NCI-H1930 (cell line): ENCODE measurements around the gene KCNK10.

ENCODE experiments used
- DNase-seq, 2 experiments: peaks; one replicate each; lab custom pipeline; 2025; lab: John Stamatoyannopoulos, UW

The KCNK10 gene

GRCh38 chr14:88321692-88322503 is 1.2 kb downstream of the KCNK10 start:
- no peak for DNase-seq

GRCh38 chr14:88318406-88318805 is 4.7 kb downstream of the KCNK10 start:
- no peak for DNase-seq

- no peak for DNase-seq
Observed at GRCh38 chr14:88316521-88316920, 6.5 kb downstream of the KCNK10 start.

- DNase-seq = no peak
Observed at GRCh38 chr14:88312257-88312656, 10.8 kb downstream of the KCNK10 start.

- DNase-seq = no peak
Observed at GRCh38 chr14:88311780-88312179, 11.3 kb downstream of the KCNK10 start.

- no peak for DNase-seq
Observed at GRCh38 chr14:88310449-88310848, 12.6 kb downstream of the KCNK10 start.

GRCh38 chr14:88310021-88310420 is 13.0 kb downstream of the KCNK10 start:
- DNase-seq = no peak

GRCh38 chr14:88305528-88306322 is 17.3 kb downstream of the KCNK10 start:
- DNase-seq = no peak

GRCh38 chr14:88303041-88303440 is 20.0 kb downstream of the KCNK10 start:
- no peak for DNase-seq

- no peak for DNase-seq
Observed at GRCh38 chr14:88301381-88301780, 21.7 kb downstream of the KCNK10 start.

GRCh38 chr14:88300817-88301216 is 22.3 kb downstream of the KCNK10 start:
- DNase-seq = no peak

GRCh38 chr14:88299865-88300530 is 23.1 kb downstream of the KCNK10 start:
- DNase-seq = no peak

GRCh38 chr14:88297306-88297705 is 25.8 kb downstream of the KCNK10 start:
- DNase-seq = no peak

GRCh38 chr14:88296351-88296750 is 26.7 kb downstream of the KCNK10 start:
- DNase-seq = no peak

GRCh38 chr14:88289996-88290395 is 33.1 kb downstream of the KCNK10 start:
- DNase-seq = no peak

GRCh38 chr14:88289234-88289633 is 33.8 kb downstream of the KCNK10 start:
- peak in 1 of 2 experiments; percentile 56 for DNase-seq

GRCh38 chr14:88286309-88286708 is 36.8 kb downstream of the KCNK10 start:
- DNase-seq = no peak

- DNase-seq = no peak
Observed at GRCh38 chr14:88281447-88281846, 41.6 kb downstream of the KCNK10 start.

- DNase-seq = no peak
Observed at GRCh38 chr14:88276923-88277596, 46.0 kb downstream of the KCNK10 start.

GRCh38 chr14:88272390-88273269 is 50.4 kb downstream of the KCNK10 start:
- no peak for DNase-seq

GRCh38 chr14:88271205-88271604 is 51.9 kb downstream of the KCNK10 start:
- no peak for DNase-seq
